Measurements from ENCODE around the gene TENT5D. TPM values are rescaled to one million over a fixed set of nuclear protein-coding genes. Genes with fewer than 3 reads are reported as not detected.

The TENT5D gene
- total and polyA plus RNA-seq, 9 donors: 0.05 TPM; not detected in 8

DNA sequence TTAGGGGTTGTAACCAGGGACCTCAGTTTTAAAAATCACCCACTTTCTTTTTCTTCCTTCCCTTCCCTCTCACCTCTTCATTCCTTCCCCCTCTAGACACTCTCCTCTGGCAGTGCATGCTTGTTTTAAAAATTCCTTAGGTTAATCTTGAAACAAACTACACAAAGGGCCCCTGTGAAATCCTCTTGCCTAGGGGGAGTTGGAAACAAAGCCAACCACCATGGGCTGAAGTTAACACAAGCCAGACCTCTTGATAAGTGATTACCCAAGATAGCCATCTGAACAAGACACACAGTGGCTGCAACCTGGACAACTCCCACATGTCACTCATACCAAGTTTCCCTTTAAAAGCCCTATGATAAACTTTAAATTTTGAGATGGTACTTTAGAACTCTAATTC, 68.9 kb downstream of the TENT5D start:
- Histone ChIP-seq H3K36me3 (no peaks in the 10 kb centered on the region), H3K27ac (no peak overlapping the region), H3K4me1 (ENCODE audit: insufficient read depth) (no peaks in the 10 kb centered on the region), H3K9me3 (no peaks in the 10 kb centered on the region), H3K4me3 (no peak overlapping the region), H3K27me3 (no peaks in the 10 kb centered on the region)
- intact Hi-C loops (cut with DNase I): no loop called here
- TF ChIP-seq EP300 (IDR thresholded peaks at IDR 0.05): no peak
- DNase-seq: no peak
